GM23338 (cell line): ENCODE data around the gene CEACAM16. TPM values are rescaled to one million over a fixed set of nuclear protein-coding genes. Genes with fewer than 3 reads are reported as not detected.

Experiments
- ATAC-seq: fragments of 200-7000 bp; cut with Tn5 transposase; 3 replicates; pipeline ENCODE4 v1.9.1; 2020
- DNase-seq: peaks from one replicate; pipeline ENCODE4 v3.0.0-alpha.2; 2015; ENCODE audit warnings: low spot score
- H2AFZ ChIP-seq: fragments of 200-600 bp; sonication (generic); 2 replicates; pipeline ENCODE4 v1.8.0; 2016; ENCODE audit warnings: antibody characterized with exemption, mild to moderate bottlenecking, moderate library complexity
- H3F3A ChIP-seq: fragments of 200-600 bp; sonication (generic); replicated peaks from 2 replicates; pipeline ENCODE4 v1.8.0; 2017; ENCODE audit warnings: antibody characterized with exemption, mixed run types, low read depth
- H3K27ac ChIP-seq: fragments of 200-600 bp; sonication (generic); 2 replicates; pipeline ENCODE4 v1.6.1; 2016; ENCODE audit warnings: low read depth
- H3K27me3 ChIP-seq: fragments of 200-600 bp; sonication (generic); 2 replicates; pipeline ENCODE4 v1.8.0; 2016; ENCODE audit warnings: mild to moderate bottlenecking, mixed run types, moderate library complexity; ENCODE audit not compliant: insufficient read depth
- H3K36me3 ChIP-seq: fragments of 200-600 bp; sonication (generic); 2 replicates; pipeline ENCODE4 v1.8.0; 2016; ENCODE audit warnings: mild to moderate bottlenecking; ENCODE audit not compliant: insufficient read depth
- H3K4me1 ChIP-seq: fragments of 200-600 bp; sonication (generic); 2 replicates; pipeline ENCODE4 v1.8.0; 2016; ENCODE audit warnings: mild to moderate bottlenecking, moderate library complexity; ENCODE audit not compliant: insufficient read depth
- H3K4me2 ChIP-seq: fragments of 200-600 bp; sonication (generic); 2 replicates; pipeline ENCODE4 v1.7.1; 2017; ENCODE audit warnings: mixed run types
- H3K4me3 ChIP-seq: fragments of 200-600 bp; sonication (generic); 2 replicates; pipeline ENCODE4 v1.6.1; 2016; ENCODE audit warnings: mixed run types
- H3K79me2 ChIP-seq: fragments of 200-600 bp; sonication (generic); replicated peaks from 2 replicates; pipeline ENCODE4 v1.8.0; 2017; ENCODE audit warnings: mild to moderate bottlenecking; ENCODE audit not compliant: insufficient read depth
- H3K9me2 ChIP-seq: fragments of 200-600 bp; sonication (generic); 2 replicates; pipeline ENCODE4 v1.8.0; 2017; ENCODE audit not compliant: insufficient read depth
- H4K20me1 ChIP-seq: fragments of 200-600 bp; sonication (generic); replicated peaks from 2 replicates; pipeline ENCODE4 v1.8.0; 2017; ENCODE audit warnings: mild to moderate bottlenecking; ENCODE audit not compliant: insufficient read depth
- H3K27ac Mint-ChIP-seq: 2 replicates; pipeline ENCODE4 v1.8.0; 2020; ENCODE audit warnings: inconsistent platforms, mild to moderate bottlenecking, moderate library complexity, mixed read lengths
- H3K27me3 Mint-ChIP-seq: 3 replicates; pipeline ENCODE4 v1.8.0; 2022; ENCODE audit warnings: low read depth, mild to moderate bottlenecking, moderate library complexity, mixed read lengths, inconsistent platforms; ENCODE audit not compliant: insufficient read depth, poor library complexity
- H3K36me3 Mint-ChIP-seq: 3 replicates; pipeline ENCODE4 v1.8.0; 2021; ENCODE audit warnings: low read depth, mild to moderate bottlenecking, inconsistent platforms, moderate library complexity, mixed read lengths
- H3K4me1 Mint-ChIP-seq: 3 replicates; pipeline ENCODE4 v1.8.0; 2020; ENCODE audit warnings: mild to moderate bottlenecking, inconsistent platforms, mixed read lengths
- H3K4me3 Mint-ChIP-seq: 3 replicates; pipeline ENCODE4 v1.8.0; 2021; ENCODE audit warnings: moderate library complexity, mild to moderate bottlenecking, inconsistent platforms, mixed read lengths
- H3K9me3 Mint-ChIP-seq: 3 replicates; pipeline ENCODE4 v1.8.0; 2020; ENCODE audit warnings: moderate library complexity, mild to moderate bottlenecking, inconsistent platforms, mixed read lengths
- CREB1 ChIP-seq: fragments of 250-450 bp; sonication (Bioruptor Pico); IDR thresholded peaks from 2 replicates; pipeline ENCODE4 v1.5.0; 2020; ENCODE audit warnings: low read depth, mild to moderate bottlenecking, moderate library complexity
- EZH2 ChIP-seq: fragments of 200-600 bp; sonication (generic); IDR thresholded peaks from one replicate; pipeline ENCODE4 v1.8.0; 2017; ENCODE audit warnings: antibody characterized with exemption, mild to moderate bottlenecking, low read depth; ENCODE audit not compliant: unreplicated experiment
- EZH2phosphoT487 ChIP-seq: fragments of 200-600 bp; sonication (generic); IDR thresholded peaks from one replicate; pipeline ENCODE4 v1.8.1; 2018; ENCODE audit warnings: antibody characterized with exemption; ENCODE audit not compliant: unreplicated experiment
- JUNB ChIP-seq: IDR thresholded peaks from one replicate; pipeline ENCODE4 v1.6.1; 2016; ENCODE audit warnings: antibody characterized with exemption; ENCODE audit not compliant: unreplicated experiment
- NANOG ChIP-seq: IDR thresholded peaks from 2 replicates; pipeline ENCODE4 v1.6.1; 2016; ENCODE audit warnings: antibody characterized with exemption, borderline replicate concordance
- POLR2AphosphoS5 ChIP-seq: IDR thresholded peaks from 2 replicates; pipeline ENCODE4 v1.6.1; 2016; ENCODE audit warnings: antibody characterized with exemption, low read depth
- STAT1 ChIP-seq: IDR thresholded peaks from one replicate; pipeline ENCODE4 v1.6.1; 2016; ENCODE audit warnings: antibody characterized with exemption; ENCODE audit not compliant: unreplicated experiment
- ZNF114 ChIP-seq: fragments of 250-450 bp; sonication (Bioruptor Pico); IDR thresholded peaks from 2 replicates; pipeline ENCODE4 v1.5.0; 2020; ENCODE audit warnings: mild to moderate bottlenecking, moderate library complexity
- ZNF331 ChIP-seq: fragments of 250-450 bp; sonication (Bioruptor Pico); IDR thresholded peaks from 2 replicates; pipeline ENCODE4 v1.5.0; 2020; ENCODE audit warnings: low read depth, mild to moderate bottlenecking, moderate library complexity
- polyA plus RNA-seq: library from polyadenylated mRNA; unstranded; fragments of >200 nt; fragmentation: Nextera tagmentation; extraction: Ambion mirVana; gene quantifications from 2 replicates; pipeline ENCODE4 v1.2.1, GENCODE V29; 2016
- total RNA-seq: library from RNA; depleted of rRNA; stranded (reverse); fragments of >200 nt; shearing (Covaris generic); gene quantifications from 2 replicates; pipeline ENCODE4 v1.2.3, GENCODE V29; 2014
- TF ChIP-seq, protein P1 (sequence below): IDR thresholded peaks from 2 replicates; pipeline ENCODE4 v1.6.1; 2016; ENCODE audit warnings: antibody characterized with exemption
- TF ChIP-seq, protein P2 (sequence below), 2 experiments: fragments of 200-600 bp in 1 of 2; sonication (generic) in 1 of 2; conservative IDR thresholded peaks; 2 replicates each; pipeline versions ENCODE4 v1.5.1 to v1.6.1; 2016 to 2017; ENCODE audit warnings: antibody characterized with exemption in 2 of 2, low read depth in 2 of 2, mild to moderate bottlenecking in 2 of 2, moderate library complexity in 1 of 2
- TF ChIP-seq, protein P3 (sequence below): fragments of 250-450 bp; sonication (Bioruptor Pico); IDR thresholded peaks from 2 replicates; pipeline ENCODE4 v1.5.0; 2020; ENCODE audit warnings: mild to moderate bottlenecking, moderate library complexity
- TF ChIP-seq, protein P4 (sequence below): IDR thresholded peaks from one replicate; pipeline ENCODE4 v1.6.1; 2018; ENCODE audit warnings: antibody characterized with exemption; ENCODE audit not compliant: unreplicated experiment

Gene CEACAM16
- total and polyA plus RNA-seq, 2 experiments from 2014 or later, result not detected

DNA sequence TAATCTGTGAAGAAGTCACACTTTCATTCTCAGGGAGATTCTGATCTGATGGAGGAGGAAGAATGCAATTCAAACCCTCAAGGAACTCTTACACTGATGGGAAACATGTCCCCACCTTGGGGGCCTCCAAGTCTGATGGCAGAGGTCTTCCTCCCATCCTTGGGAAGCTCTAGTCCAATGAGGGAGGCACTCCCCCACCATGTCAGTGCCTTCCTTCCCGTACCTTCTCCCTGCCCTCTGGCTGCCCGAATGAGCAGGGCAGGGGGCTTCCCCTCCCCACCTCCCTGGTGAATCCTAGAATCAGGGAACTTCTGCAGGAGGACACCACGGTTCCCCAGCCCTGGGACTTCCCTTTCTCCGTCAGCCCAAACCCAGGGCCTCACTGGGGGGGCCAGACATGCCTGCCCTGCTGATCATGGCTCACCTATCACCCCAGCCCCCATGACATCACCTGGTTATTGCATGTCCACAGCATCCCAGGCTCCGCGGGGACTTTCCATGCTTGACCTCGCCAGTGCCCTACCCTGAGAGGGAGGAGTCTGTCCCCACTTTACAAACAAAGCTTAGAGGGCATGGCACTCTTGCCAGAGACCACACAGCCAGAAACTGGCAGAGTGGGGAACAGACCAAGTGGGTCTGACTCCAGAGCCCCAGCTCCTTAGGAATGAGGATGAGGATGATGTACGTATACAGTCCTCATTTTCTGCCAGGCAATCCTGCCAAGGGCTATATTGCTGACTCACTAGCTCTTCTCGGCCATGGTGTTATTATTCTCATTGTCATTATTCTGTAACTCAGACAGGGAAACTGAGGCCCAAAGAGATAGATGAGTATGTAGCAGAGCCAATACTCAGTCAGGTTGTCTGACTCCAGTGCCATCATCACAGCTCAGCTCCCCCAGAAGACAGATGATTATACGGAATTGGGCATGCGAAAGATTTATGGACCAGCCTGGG lies 39.9 kb downstream of the CEACAM16 start:
- H3K36me3 Mint-ChIP-seq, result no peaks in the 10 kb centered on the region
- Histone ChIP-seq H4K20me1 (no peaks in the 10 kb centered on the region), H2AFZ (no peak overlapping the region), H3F3A (no peaks in the 10 kb centered on the region), H3K27me3 (no peaks in the 10 kb centered on the region), H3K4me2 (no peak overlapping the region), H3K4me3 (no peak overlapping the region), H3K79me2 (no peaks in the 10 kb centered on the region), H3K9me2 (no peaks in the 10 kb centered on the region), H3K4me1 (no peaks in the 10 kb centered on the region), H3K27ac (no peak overlapping the region), H3K36me3 (no peaks in the 10 kb centered on the region)
- ATAC-seq (no peak), DNase-seq (no peak)
- H3K4me1 Mint-ChIP-seq, result peaks cover 16% of the 10 kb centered on the region
- no peaks in the 10 kb centered on the region for H3K9me3 Mint-ChIP-seq
- no peak overlapping the region for H3K27ac Mint-ChIP-seq
- H3K27me3 Mint-ChIP-seq, result peaks cover 9% of the 10 kb centered on the region
- no peak for TF ChIP-seq EZH2phosphoT487
- TF ChIP-seq, protein P1, sequence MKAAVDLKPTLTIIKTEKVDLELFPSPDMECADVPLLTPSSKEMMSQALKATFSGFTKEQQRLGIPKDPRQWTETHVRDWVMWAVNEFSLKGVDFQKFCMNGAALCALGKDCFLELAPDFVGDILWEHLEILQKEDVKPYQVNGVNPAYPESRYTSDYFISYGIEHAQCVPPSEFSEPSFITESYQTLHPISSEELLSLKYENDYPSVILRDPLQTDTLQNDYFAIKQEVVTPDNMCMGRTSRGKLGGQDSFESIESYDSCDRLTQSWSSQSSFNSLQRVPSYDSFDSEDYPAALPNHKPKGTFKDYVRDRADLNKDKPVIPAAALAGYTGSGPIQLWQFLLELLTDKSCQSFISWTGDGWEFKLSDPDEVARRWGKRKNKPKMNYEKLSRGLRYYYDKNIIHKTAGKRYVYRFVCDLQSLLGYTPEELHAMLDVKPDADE, result no peak
- TF ChIP-seq, protein P2, sequence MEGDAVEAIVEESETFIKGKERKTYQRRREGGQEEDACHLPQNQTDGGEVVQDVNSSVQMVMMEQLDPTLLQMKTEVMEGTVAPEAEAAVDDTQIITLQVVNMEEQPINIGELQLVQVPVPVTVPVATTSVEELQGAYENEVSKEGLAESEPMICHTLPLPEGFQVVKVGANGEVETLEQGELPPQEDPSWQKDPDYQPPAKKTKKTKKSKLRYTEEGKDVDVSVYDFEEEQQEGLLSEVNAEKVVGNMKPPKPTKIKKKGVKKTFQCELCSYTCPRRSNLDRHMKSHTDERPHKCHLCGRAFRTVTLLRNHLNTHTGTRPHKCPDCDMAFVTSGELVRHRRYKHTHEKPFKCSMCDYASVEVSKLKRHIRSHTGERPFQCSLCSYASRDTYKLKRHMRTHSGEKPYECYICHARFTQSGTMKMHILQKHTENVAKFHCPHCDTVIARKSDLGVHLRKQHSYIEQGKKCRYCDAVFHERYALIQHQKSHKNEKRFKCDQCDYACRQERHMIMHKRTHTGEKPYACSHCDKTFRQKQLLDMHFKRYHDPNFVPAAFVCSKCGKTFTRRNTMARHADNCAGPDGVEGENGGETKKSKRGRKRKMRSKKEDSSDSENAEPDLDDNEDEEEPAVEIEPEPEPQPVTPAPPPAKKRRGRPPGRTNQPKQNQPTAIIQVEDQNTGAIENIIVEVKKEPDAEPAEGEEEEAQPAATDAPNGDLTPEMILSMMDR (conservative IDR thresholded peaks at IDR 0.05; ENCODE audit: low read depth in 2 of 2), result no peak
- no peak for TF ChIP-seq CREB1 (CRISPR knock-in tag)
- no peak for TF ChIP-seq ZNF114 (CRISPR knock-in tag)
- no peak for TF ChIP-seq STAT1
- no peak for TF ChIP-seq ZNF331 (CRISPR knock-in tag)
- no peak for TF ChIP-seq POLR2AphosphoS5
- TF ChIP-seq, protein P3, sequence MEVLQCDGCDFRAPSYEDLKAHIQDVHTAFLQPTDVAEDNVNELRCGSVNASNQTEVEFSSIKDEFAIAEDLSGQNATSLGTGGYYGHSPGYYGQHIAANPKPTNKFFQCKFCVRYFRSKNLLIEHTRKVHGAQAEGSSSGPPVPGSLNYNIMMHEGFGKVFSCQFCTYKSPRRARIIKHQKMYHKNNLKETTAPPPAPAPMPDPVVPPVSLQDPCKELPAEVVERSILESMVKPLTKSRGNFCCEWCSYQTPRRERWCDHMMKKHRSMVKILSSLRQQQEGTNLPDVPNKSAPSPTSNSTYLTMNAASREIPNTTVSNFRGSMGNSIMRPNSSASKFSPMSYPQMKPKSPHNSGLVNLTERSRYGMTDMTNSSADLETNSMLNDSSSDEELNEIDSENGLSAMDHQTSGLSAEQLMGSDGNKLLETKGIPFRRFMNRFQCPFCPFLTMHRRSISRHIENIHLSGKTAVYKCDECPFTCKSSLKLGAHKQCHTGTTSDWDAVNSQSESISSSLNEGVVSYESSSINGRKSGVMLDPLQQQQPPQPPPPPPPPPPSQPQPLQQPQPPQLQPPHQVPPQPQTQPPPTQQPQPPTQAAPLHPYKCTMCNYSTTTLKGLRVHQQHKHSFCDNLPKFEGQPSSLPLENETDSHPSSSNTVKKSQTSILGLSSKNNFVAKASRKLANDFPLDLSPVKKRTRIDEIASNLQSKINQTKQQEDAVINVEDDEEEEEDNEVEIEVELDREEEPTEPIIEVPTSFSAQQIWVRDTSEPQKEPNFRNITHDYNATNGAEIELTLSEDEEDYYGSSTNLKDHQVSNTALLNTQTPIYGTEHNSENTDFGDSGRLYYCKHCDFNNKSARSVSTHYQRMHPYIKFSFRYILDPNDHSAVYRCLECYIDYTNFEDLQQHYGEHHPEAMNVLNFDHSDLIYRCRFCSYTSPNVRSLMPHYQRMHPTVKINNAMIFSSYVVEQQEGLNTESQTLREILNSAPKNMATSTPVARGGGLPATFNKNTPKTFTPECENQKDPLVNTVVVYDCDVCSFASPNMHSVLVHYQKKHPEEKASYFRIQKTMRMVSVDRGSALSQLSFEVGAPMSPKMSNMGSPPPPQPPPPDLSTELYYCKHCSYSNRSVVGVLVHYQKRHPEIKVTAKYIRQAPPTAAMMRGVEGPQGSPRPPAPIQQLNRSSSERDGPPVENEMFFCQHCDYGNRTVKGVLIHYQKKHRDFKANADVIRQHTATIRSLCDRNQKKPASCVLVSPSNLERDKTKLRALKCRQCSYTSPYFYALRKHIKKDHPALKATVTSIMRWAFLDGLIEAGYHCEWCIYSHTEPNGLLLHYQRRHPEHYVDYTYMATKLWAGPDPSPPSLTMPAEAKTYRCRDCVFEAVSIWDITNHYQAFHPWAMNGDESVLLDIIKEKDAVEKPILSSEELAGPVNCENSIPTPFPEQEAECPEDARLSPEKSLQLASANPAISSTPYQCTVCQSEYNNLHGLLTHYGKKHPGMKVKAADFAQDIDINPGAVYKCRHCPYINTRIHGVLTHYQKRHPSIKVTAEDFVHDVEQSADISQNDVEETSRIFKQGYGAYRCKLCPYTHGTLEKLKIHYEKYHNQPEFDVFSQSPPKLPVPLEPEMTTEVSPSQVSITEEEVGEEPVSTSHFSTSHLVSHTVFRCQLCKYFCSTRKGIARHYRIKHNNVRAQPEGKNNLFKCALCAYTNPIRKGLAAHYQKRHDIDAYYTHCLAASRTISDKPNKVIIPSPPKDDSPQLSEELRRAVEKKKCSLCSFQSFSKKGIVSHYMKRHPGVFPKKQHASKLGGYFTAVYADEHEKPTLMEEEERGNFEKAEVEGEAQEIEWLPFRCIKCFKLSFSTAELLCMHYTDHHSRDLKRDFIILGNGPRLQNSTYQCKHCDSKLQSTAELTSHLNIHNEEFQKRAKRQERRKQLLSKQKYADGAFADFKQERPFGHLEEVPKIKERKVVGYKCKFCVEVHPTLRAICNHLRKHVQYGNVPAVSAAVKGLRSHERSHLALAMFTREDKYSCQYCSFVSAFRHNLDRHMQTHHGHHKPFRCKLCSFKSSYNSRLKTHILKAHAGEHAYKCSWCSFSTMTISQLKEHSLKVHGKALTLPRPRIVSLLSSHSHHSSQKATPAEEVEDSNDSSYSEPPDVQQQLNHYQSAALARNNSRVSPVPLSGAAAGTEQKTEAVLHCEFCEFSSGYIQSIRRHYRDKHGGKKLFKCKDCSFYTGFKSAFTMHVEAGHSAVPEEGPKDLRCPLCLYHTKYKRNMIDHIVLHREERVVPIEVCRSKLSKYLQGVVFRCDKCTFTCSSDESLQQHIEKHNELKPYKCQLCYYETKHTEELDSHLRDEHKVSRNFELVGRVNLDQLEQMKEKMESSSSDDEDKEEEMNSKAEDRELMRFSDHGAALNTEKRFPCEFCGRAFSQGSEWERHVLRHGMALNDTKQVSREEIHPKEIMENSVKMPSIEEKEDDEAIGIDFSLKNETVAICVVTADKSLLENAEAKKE (CRISPR knock-in tag), result no peak
- no peak for TF ChIP-seq EZH2
- no peak for TF ChIP-seq NANOG
- TF ChIP-seq, protein P4, sequence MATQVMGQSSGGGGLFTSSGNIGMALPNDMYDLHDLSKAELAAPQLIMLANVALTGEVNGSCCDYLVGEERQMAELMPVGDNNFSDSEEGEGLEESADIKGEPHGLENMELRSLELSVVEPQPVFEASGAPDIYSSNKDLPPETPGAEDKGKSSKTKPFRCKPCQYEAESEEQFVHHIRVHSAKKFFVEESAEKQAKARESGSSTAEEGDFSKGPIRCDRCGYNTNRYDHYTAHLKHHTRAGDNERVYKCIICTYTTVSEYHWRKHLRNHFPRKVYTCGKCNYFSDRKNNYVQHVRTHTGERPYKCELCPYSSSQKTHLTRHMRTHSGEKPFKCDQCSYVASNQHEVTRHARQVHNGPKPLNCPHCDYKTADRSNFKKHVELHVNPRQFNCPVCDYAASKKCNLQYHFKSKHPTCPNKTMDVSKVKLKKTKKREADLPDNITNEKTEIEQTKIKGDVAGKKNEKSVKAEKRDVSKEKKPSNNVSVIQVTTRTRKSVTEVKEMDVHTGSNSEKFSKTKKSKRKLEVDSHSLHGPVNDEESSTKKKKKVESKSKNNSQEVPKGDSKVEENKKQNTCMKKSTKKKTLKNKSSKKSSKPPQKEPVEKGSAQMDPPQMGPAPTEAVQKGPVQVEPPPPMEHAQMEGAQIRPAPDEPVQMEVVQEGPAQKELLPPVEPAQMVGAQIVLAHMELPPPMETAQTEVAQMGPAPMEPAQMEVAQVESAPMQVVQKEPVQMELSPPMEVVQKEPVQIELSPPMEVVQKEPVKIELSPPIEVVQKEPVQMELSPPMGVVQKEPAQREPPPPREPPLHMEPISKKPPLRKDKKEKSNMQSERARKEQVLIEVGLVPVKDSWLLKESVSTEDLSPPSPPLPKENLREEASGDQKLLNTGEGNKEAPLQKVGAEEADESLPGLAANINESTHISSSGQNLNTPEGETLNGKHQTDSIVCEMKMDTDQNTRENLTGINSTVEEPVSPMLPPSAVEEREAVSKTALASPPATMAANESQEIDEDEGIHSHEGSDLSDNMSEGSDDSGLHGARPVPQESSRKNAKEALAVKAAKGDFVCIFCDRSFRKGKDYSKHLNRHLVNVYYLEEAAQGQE, result no peak
- TF ChIP-seq JUNB, result no peak
- no peak overlapping the region for H3K4me3 Mint-ChIP-seq
